Measurements from ENCODE around the gene CALCR. TPM values are rescaled to one million over a fixed set of nuclear protein-coding genes. Genes with fewer than 3 reads are reported as not detected.

Gene CALCR
- total RNA-seq, 1 donor = not detected

DNA sequence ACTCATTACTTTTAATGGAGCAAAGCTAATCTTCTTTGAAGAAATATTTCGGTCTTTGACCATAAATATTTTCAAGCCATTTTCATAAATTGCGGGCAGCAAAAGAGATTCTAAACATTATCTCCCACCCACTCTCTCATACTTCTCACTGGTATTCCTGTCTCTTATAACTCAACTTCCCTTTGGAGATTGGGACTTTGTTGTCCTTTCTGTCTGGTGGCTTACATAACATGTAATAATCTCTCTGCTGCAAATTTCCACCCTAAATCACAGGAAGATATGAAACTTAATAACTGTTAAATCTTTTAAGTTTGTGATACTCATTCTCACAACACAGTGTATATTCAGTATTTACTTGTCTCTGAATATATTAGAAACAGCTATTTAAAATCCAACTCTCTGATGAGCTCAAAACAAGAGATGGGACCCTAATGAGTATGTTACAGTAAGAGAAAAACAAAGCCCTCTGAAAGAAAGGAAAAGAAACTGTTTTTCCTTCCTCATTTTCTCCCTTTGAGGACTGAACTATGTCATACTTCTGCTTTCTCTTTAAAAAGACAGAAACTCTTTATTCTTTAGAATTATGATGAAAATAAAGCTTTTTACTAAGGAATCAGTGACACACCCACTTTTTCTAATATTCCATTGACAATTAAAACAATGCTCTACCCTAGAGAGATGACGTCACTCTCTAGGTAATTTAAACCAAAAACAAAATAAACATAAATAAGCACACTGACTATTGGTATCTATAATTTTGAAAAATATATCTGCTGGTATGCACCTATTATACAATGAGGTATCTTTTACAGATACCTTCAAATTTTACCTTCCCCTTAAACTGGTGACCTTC lies 14.7 kb downstream of the CALCR start:
- H3K4me3 ChIP-seq (ENCODE audit: low read depth, low read length) = no peak overlapping the region
- TF ChIP-seq, protein P1, sequence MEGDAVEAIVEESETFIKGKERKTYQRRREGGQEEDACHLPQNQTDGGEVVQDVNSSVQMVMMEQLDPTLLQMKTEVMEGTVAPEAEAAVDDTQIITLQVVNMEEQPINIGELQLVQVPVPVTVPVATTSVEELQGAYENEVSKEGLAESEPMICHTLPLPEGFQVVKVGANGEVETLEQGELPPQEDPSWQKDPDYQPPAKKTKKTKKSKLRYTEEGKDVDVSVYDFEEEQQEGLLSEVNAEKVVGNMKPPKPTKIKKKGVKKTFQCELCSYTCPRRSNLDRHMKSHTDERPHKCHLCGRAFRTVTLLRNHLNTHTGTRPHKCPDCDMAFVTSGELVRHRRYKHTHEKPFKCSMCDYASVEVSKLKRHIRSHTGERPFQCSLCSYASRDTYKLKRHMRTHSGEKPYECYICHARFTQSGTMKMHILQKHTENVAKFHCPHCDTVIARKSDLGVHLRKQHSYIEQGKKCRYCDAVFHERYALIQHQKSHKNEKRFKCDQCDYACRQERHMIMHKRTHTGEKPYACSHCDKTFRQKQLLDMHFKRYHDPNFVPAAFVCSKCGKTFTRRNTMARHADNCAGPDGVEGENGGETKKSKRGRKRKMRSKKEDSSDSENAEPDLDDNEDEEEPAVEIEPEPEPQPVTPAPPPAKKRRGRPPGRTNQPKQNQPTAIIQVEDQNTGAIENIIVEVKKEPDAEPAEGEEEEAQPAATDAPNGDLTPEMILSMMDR (IDR thresholded peaks at IDR 0.05; ENCODE audit: insufficient read depth, low read depth, low read length) = no peak
- no peak for DNase-seq (ENCODE audit: low read depth)

- TF ChIP-seq, protein P1 (IDR thresholded peaks at IDR 0.05; ENCODE audit: insufficient read depth, low read depth, low read length) = no peak
- no peak for DNase-seq (ENCODE audit: low read depth)
Measured at GRCh38 chr7:93558705-93559614, 15.6 kb downstream of the CALCR start.

GRCh38 chr7:93551931-93552330 lies 22.6 kb downstream of the CALCR start:
- no peak overlapping the region for H3K4me3 ChIP-seq (ENCODE audit: low read depth, low read length)
- TF ChIP-seq, protein P1 (IDR thresholded peaks at IDR 0.05; ENCODE audit: insufficient read depth, low read depth, low read length) = no peak
- DNase-seq (ENCODE audit: low read depth) = no peak

More at GRCh38 chr7:93558705-93559614, 15.6 kb downstream of the CALCR start:
- H3K4me3 ChIP-seq (ENCODE audit: low read depth, low read length) = no peak overlapping the region

GRCh38 chr7:93551063-93551895 lies 23.2 kb downstream of the CALCR start:
- no peak overlapping the region for H3K4me3 ChIP-seq (ENCODE audit: low read depth, low read length)
- TF ChIP-seq, protein P1 (IDR thresholded peaks at IDR 0.05; ENCODE audit: insufficient read depth, low read depth, low read length) = peak; percentile 67
- DNase-seq (ENCODE audit: low read depth) = peak; percentile 63

DNA sequence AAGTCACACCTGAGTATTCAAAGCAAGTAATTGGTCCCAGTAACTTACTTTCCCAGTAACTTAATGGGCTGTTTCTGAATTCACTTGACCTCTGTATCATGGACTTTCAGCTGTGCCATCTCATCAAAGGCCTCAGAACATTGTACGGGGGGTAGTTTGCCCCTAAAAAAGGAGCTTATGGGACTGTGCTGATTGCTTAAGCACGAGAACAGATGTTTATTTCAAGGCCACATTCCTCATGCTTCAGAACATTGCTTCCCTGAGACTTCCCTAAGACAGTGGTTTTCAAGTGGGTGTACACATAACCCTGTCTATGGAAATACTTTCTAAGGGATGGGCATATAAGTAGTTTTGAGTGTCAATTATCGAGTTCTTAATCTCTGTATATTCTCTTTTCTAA lies 26.8 kb downstream of the CALCR start:
- DNase-seq (ENCODE audit: low read depth) = no peak
- H3K4me3 ChIP-seq (ENCODE audit: low read depth, low read length) = no peak overlapping the region
- TF ChIP-seq, protein P1 (IDR thresholded peaks at IDR 0.05; ENCODE audit: insufficient read depth, low read depth, low read length) = no peak

DNA sequence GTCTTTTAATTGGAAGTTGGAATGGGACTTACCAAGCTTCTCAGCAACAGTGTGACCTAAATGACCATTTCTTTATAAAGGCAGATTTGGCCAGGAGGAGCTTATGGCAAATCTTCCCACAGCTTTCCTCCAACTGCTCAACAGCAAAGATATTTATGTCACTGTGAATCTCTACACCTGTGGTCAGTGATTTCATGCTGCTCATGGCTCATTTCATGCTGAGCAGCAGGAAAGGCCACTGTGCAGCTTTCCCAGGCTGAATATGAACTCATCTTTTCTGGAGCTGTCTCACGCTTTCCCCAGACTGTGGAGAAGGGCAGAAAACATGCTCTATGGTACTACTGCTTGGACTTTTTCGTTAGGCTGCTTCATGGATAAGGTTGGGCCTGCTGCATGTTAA lies 29.8 kb downstream of the CALCR start:
- DNase-seq (ENCODE audit: low read depth) = no peak
- TF ChIP-seq, protein P1 (IDR thresholded peaks at IDR 0.05; ENCODE audit: insufficient read depth, low read depth, low read length) = no peak
- H3K4me3 ChIP-seq (ENCODE audit: low read depth, low read length) = no peak overlapping the region

Measured in fibroblast of villous mesenchyme (primary cell).